Measurements from ENCODE around the gene MAML3. TPM values are rescaled to one million over a fixed set of nuclear protein-coding genes. Genes with fewer than 3 reads are reported as not detected.

MAML3 gene
- total and polyA plus RNA-seq, 2 experiments from 2014 or later = 1.7 to 6.5 TPM

DNA sequence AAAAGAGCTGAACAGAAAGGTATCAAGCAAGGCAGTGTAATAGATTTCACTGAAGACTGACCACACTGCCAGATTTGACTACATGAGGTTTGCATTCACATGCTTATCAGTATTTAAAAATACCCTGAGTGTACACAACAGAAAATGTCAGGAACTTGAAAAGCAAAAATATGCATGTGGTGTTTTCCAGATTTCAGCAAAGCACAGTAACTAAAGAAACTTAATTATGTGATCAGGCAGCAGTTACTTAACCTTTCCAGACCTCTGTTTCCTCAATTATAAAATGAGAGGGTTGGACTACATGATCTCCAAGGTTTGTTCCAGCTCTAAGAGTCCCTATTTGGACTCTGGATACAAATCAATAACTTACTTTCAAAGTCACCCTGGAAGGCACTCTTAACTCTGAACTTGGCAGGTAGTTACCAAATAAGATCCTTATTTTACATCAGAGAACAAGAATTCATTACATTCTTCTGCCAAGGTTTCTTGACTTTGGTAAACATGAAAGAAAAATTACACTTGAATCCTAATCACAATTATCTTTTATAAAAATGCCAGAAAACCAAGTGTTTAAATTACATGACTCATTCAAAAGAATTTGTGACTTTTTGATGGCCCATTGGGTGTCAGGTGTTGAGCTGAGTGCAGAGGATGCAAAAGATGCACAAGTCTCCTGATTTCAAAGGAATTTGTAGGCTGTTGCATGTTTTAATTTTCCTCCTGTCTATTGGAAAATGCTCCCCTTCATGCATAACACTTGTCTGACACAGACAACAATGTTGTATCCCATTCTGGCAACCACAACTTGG lies 246.8 kb downstream of the MAML3 start (continued):
- TF ChIP-seq, protein P1, sequence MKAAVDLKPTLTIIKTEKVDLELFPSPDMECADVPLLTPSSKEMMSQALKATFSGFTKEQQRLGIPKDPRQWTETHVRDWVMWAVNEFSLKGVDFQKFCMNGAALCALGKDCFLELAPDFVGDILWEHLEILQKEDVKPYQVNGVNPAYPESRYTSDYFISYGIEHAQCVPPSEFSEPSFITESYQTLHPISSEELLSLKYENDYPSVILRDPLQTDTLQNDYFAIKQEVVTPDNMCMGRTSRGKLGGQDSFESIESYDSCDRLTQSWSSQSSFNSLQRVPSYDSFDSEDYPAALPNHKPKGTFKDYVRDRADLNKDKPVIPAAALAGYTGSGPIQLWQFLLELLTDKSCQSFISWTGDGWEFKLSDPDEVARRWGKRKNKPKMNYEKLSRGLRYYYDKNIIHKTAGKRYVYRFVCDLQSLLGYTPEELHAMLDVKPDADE (IDR thresholded peaks at IDR 0.05) = no peak
- TF ChIP-seq POLR2AphosphoS5 (IDR thresholded peaks at IDR 0.05; ENCODE audit: low read depth) = no peak
- TF ChIP-seq, protein P2, sequence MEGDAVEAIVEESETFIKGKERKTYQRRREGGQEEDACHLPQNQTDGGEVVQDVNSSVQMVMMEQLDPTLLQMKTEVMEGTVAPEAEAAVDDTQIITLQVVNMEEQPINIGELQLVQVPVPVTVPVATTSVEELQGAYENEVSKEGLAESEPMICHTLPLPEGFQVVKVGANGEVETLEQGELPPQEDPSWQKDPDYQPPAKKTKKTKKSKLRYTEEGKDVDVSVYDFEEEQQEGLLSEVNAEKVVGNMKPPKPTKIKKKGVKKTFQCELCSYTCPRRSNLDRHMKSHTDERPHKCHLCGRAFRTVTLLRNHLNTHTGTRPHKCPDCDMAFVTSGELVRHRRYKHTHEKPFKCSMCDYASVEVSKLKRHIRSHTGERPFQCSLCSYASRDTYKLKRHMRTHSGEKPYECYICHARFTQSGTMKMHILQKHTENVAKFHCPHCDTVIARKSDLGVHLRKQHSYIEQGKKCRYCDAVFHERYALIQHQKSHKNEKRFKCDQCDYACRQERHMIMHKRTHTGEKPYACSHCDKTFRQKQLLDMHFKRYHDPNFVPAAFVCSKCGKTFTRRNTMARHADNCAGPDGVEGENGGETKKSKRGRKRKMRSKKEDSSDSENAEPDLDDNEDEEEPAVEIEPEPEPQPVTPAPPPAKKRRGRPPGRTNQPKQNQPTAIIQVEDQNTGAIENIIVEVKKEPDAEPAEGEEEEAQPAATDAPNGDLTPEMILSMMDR (conservative IDR thresholded peaks at IDR 0.05; ENCODE audit: low read depth in 2 of 2) = no peak
- TF ChIP-seq NANOG (IDR thresholded peaks at IDR 0.05; ENCODE audit: borderline replicate concordance) = no peak
- TF ChIP-seq, protein P3, sequence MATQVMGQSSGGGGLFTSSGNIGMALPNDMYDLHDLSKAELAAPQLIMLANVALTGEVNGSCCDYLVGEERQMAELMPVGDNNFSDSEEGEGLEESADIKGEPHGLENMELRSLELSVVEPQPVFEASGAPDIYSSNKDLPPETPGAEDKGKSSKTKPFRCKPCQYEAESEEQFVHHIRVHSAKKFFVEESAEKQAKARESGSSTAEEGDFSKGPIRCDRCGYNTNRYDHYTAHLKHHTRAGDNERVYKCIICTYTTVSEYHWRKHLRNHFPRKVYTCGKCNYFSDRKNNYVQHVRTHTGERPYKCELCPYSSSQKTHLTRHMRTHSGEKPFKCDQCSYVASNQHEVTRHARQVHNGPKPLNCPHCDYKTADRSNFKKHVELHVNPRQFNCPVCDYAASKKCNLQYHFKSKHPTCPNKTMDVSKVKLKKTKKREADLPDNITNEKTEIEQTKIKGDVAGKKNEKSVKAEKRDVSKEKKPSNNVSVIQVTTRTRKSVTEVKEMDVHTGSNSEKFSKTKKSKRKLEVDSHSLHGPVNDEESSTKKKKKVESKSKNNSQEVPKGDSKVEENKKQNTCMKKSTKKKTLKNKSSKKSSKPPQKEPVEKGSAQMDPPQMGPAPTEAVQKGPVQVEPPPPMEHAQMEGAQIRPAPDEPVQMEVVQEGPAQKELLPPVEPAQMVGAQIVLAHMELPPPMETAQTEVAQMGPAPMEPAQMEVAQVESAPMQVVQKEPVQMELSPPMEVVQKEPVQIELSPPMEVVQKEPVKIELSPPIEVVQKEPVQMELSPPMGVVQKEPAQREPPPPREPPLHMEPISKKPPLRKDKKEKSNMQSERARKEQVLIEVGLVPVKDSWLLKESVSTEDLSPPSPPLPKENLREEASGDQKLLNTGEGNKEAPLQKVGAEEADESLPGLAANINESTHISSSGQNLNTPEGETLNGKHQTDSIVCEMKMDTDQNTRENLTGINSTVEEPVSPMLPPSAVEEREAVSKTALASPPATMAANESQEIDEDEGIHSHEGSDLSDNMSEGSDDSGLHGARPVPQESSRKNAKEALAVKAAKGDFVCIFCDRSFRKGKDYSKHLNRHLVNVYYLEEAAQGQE (IDR thresholded peaks at IDR 0.05; ENCODE audit: unreplicated experiment) = no peak
- no peak for TF ChIP-seq EZH2phosphoT487 (IDR thresholded peaks at IDR 0.05; ENCODE audit: unreplicated experiment)
- no peak for TF ChIP-seq EZH2 (IDR thresholded peaks at IDR 0.05; ENCODE audit: low read depth, unreplicated experiment)

DNA sequence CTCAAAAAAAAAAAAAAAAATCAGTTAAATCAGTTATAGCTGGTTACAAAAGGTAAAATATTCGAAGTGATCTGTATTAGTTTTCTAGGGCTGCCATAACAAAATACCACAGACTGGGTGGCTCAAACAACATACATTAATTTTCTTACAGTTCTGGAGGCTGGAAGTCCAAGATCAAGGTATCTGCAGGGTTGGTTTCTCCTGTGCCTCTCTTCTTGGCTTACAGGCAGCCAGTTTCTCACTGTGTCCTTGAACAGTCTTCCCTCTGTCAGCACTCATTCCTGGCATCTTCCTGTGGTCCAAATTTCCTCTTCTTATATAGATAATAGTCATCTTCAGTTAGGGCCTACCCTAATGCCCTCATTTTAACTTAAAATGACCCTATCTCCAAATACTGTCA lies 248.5 kb downstream of the MAML3 start:
- no peak overlapping the region for H3K4me3 ChIP-seq
- no peak overlapping the region for H3K27ac Mint-ChIP-seq
- peaks cover 21% of the 10 kb centered on the region for H3K4me1 Mint-ChIP-seq
- DNase-seq (ENCODE audit: low spot score) (no peak), ATAC-seq (no peak)
- H3K4me3 Mint-ChIP-seq = no peak overlapping the region
- no peaks in the 10 kb centered on the region for H3K79me2 ChIP-seq (replicated peaks; ENCODE audit: insufficient read depth)
- no peaks in the 10 kb centered on the region; the same call in 1 of the 2 replicates for H3K9me2 ChIP-seq (ENCODE audit: insufficient read depth)
- H3K36me3 Mint-ChIP-seq (ENCODE audit: low read depth) = no peaks in the 10 kb centered on the region; the same call in 2 of the 3 replicates
- H3K27me3 Mint-ChIP-seq (ENCODE audit: insufficient read depth, low read depth, poor library complexity) = peaks cover 6% of the 10 kb centered on the region
- no peak overlapping the region for H2AFZ ChIP-seq
- no peaks in the 10 kb centered on the region for H3K36me3 ChIP-seq (ENCODE audit: insufficient read depth)
- no peak overlapping the region for H3K4me2 ChIP-seq
- H3K27me3 ChIP-seq (ENCODE audit: insufficient read depth) = no peaks in the 10 kb centered on the region
- no peak overlapping the region for H3K27ac ChIP-seq (ENCODE audit: low read depth)
- no peaks in the 10 kb centered on the region for H4K20me1 ChIP-seq (replicated peaks; ENCODE audit: insufficient read depth)
- peaks cover 27% of the 10 kb centered on the region for H3K4me1 ChIP-seq (ENCODE audit: insufficient read depth)
- H3F3A ChIP-seq (replicated peaks; ENCODE audit: low read depth) = no peaks in the 10 kb centered on the region
- peaks cover 7% of the 10 kb centered on the region; the same call in 1 of the 3 replicates for H3K9me3 Mint-ChIP-seq
- no peak for TF ChIP-seq STAT1 (IDR thresholded peaks at IDR 0.05; ENCODE audit: unreplicated experiment)
- TF ChIP-seq, protein P4, sequence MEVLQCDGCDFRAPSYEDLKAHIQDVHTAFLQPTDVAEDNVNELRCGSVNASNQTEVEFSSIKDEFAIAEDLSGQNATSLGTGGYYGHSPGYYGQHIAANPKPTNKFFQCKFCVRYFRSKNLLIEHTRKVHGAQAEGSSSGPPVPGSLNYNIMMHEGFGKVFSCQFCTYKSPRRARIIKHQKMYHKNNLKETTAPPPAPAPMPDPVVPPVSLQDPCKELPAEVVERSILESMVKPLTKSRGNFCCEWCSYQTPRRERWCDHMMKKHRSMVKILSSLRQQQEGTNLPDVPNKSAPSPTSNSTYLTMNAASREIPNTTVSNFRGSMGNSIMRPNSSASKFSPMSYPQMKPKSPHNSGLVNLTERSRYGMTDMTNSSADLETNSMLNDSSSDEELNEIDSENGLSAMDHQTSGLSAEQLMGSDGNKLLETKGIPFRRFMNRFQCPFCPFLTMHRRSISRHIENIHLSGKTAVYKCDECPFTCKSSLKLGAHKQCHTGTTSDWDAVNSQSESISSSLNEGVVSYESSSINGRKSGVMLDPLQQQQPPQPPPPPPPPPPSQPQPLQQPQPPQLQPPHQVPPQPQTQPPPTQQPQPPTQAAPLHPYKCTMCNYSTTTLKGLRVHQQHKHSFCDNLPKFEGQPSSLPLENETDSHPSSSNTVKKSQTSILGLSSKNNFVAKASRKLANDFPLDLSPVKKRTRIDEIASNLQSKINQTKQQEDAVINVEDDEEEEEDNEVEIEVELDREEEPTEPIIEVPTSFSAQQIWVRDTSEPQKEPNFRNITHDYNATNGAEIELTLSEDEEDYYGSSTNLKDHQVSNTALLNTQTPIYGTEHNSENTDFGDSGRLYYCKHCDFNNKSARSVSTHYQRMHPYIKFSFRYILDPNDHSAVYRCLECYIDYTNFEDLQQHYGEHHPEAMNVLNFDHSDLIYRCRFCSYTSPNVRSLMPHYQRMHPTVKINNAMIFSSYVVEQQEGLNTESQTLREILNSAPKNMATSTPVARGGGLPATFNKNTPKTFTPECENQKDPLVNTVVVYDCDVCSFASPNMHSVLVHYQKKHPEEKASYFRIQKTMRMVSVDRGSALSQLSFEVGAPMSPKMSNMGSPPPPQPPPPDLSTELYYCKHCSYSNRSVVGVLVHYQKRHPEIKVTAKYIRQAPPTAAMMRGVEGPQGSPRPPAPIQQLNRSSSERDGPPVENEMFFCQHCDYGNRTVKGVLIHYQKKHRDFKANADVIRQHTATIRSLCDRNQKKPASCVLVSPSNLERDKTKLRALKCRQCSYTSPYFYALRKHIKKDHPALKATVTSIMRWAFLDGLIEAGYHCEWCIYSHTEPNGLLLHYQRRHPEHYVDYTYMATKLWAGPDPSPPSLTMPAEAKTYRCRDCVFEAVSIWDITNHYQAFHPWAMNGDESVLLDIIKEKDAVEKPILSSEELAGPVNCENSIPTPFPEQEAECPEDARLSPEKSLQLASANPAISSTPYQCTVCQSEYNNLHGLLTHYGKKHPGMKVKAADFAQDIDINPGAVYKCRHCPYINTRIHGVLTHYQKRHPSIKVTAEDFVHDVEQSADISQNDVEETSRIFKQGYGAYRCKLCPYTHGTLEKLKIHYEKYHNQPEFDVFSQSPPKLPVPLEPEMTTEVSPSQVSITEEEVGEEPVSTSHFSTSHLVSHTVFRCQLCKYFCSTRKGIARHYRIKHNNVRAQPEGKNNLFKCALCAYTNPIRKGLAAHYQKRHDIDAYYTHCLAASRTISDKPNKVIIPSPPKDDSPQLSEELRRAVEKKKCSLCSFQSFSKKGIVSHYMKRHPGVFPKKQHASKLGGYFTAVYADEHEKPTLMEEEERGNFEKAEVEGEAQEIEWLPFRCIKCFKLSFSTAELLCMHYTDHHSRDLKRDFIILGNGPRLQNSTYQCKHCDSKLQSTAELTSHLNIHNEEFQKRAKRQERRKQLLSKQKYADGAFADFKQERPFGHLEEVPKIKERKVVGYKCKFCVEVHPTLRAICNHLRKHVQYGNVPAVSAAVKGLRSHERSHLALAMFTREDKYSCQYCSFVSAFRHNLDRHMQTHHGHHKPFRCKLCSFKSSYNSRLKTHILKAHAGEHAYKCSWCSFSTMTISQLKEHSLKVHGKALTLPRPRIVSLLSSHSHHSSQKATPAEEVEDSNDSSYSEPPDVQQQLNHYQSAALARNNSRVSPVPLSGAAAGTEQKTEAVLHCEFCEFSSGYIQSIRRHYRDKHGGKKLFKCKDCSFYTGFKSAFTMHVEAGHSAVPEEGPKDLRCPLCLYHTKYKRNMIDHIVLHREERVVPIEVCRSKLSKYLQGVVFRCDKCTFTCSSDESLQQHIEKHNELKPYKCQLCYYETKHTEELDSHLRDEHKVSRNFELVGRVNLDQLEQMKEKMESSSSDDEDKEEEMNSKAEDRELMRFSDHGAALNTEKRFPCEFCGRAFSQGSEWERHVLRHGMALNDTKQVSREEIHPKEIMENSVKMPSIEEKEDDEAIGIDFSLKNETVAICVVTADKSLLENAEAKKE (CRISPR knock-in tag; IDR thresholded peaks at IDR 0.05) = no peak
- TF ChIP-seq, protein P1 (IDR thresholded peaks at IDR 0.05) = no peak
- no peak for TF ChIP-seq CREB1 (CRISPR knock-in tag; IDR thresholded peaks at IDR 0.05; ENCODE audit: low read depth)
